ENCODE measurements around the gene MAP3K2.

DNA sequence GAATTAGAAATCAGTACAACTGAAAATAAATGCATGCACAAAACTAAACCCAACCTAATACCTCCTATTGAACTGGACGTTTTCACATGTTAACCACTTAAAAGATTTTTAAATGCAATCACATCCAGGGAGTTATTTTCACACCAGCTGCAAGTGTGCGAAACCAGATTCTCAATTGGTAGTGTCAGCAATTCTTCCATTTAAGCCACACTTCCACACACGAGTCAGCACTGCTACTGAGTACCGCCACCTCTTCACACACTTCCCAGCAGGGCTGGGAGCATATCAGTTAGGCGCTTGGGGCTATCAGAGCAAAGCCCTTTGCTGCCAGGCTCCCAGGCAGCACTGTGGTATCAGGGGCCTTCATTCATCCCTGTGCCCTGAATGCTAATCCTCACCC is 108.0 kb downstream of the MAP3K2 start:
- TF ChIP-seq, protein P1, sequence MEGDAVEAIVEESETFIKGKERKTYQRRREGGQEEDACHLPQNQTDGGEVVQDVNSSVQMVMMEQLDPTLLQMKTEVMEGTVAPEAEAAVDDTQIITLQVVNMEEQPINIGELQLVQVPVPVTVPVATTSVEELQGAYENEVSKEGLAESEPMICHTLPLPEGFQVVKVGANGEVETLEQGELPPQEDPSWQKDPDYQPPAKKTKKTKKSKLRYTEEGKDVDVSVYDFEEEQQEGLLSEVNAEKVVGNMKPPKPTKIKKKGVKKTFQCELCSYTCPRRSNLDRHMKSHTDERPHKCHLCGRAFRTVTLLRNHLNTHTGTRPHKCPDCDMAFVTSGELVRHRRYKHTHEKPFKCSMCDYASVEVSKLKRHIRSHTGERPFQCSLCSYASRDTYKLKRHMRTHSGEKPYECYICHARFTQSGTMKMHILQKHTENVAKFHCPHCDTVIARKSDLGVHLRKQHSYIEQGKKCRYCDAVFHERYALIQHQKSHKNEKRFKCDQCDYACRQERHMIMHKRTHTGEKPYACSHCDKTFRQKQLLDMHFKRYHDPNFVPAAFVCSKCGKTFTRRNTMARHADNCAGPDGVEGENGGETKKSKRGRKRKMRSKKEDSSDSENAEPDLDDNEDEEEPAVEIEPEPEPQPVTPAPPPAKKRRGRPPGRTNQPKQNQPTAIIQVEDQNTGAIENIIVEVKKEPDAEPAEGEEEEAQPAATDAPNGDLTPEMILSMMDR (IDR thresholded peaks at IDR 0.05): no peak
- no peak for TF ChIP-seq POLR2A (IDR thresholded peaks at IDR 0.05)
